ENCODE data around the gene ALOXE3.

The ALOXE3 gene

DNA sequence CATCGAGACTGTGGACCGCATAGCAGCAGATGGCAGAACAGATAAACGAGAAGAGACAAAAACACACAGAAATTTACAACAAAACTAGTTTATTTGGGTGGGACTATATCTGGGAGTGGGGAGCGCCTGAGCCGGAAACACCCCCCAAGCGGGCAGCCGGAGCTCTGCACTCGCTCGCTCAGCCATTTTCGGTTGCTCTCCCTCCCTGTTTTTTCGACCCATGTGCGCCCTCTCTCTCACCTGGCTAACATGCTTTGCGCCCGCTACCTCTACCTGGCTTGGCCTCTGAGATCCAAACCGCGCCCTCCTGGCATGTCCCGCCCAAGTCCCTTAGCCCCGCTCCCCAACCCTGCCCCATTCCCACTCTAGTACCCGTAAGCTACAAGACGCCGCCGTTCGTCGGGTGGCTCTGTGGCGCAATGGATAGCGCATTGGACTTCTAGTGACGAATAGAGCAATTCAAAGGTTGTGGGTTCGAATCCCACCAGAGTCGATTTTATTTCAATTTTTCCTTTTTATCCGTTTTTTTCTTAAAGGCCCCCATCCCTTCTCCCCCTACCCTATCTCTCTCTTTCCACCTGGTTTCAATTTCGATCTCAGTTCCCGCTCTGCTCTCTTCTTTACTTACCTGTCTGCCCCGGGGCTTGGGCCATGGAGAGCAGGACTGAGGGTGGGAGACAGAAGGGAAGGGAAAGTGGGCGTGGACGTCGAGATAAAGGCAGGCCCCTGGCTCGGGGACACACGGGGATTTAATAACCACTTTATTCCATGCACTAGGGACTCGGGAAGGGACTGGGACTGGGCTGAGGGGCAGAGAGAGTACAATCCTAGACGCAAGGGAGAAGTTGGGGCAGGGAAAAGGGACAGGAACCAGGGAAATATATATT is 2.4 kb upstream of the ALOXE3 start:
- in situ Hi-C loops (cut with MboI; ENCODE audit: low pct_unique_long_range_greater_than_20kb, low sequenced_read_pairs, unreplicated experiment), result no loop called here
- peak; percentile 76 for DNase-seq (ENCODE audit: low spot score)
- TF ChIP-seq, protein P1, sequence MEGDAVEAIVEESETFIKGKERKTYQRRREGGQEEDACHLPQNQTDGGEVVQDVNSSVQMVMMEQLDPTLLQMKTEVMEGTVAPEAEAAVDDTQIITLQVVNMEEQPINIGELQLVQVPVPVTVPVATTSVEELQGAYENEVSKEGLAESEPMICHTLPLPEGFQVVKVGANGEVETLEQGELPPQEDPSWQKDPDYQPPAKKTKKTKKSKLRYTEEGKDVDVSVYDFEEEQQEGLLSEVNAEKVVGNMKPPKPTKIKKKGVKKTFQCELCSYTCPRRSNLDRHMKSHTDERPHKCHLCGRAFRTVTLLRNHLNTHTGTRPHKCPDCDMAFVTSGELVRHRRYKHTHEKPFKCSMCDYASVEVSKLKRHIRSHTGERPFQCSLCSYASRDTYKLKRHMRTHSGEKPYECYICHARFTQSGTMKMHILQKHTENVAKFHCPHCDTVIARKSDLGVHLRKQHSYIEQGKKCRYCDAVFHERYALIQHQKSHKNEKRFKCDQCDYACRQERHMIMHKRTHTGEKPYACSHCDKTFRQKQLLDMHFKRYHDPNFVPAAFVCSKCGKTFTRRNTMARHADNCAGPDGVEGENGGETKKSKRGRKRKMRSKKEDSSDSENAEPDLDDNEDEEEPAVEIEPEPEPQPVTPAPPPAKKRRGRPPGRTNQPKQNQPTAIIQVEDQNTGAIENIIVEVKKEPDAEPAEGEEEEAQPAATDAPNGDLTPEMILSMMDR (IDR thresholded peaks at IDR 0.05; ENCODE audit: extremely low read depth, insufficient read depth, missing control alignments), result peak; percentile 12

DNA sequence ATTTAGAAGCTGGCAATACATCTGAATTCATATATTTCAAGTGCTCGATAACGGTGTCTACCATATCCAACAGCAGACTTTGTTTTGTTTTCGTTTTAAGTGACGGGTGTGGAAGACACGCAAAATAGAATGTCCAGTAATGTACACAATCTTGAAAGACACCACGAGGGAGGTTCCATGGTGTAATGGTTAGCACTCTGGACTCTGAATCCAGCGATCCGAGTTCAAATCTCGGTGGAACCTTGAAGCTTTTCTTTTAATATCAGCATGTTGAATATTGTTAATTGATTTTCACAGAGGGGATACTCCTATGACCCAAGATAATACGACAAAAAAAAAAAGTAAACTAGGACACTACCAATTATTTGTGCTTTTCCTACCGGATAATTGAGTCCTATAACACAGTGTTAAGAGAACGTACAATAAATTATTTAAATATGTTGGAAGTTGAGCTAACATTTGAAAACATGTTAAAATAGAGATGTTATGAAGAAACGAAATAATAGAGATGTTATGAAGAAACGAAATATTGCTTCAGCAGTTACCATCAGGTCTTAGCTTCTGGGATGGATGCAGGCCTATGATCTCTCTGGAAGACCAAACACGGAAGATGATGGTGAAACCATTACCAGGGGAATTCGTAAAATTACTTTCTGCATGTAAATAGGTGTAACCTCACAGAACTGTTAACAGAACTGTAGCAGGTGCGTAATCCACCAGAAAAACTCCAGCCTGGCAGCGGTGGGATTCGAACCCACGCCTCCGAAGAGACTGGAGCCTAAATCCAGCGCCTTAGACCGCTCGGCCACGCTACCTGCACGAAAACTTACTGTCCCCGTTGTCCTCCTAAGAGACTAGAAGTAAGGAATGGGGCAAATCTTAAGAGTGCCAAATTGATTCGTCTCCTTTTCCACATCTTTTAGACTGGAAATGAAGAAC is 1.5 kb upstream of the ALOXE3 start:
- in situ Hi-C loops (cut with MboI; ENCODE audit: low pct_unique_long_range_greater_than_20kb, low sequenced_read_pairs, unreplicated experiment), result no loop called here
- DNase-seq (ENCODE audit: low spot score), result peak; percentile 79
- TF ChIP-seq, protein P1 (IDR thresholded peaks at IDR 0.05; ENCODE audit: extremely low read depth, insufficient read depth, missing control alignments), result no peak

DNA sequence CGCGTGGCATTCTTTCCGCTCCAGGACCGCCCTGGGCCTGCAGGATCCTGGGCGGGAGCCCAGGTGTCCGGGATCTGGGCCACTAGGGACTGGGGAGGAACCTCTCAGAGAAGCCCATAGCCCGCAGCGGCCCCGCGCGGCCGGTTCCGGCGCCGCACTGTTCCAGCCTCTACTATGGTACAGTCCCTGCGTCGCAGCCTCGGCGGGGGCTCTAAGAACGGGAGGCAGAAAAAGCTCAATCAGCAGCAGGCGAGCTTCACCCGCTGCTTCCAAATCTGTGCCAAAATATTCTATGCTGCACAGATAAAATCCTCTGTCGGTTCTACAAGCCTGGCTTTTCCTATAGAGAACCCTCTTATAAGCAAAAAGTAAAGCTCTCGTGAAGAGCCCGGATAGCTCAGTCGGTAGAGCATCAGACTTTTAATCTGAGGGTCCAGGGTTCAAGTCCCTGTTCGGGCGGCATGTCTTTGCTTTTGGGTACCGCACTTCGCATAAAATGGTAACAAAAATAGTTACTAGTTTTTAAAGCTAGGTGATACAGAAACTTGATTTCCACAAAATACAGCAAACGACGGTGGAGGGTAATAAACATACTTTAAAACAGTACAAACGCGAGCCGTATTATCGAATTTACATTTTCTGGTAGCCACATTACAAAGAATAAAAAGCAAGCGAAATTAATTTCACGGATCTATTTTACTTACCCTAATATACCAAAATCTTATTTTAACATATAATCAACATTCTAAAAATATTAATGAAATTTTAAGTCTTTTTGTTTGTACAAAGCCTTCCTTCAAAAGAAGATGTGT is 661 bp upstream of the ALOXE3 start:
- peak; percentile 87 for DNase-seq (ENCODE audit: low spot score)
- in situ Hi-C loops (cut with MboI; ENCODE audit: low pct_unique_long_range_greater_than_20kb, low sequenced_read_pairs, unreplicated experiment), result no loop called here
- TF ChIP-seq, protein P1 (IDR thresholded peaks at IDR 0.05; ENCODE audit: extremely low read depth, insufficient read depth, missing control alignments), result peak; percentile 82

DNA sequence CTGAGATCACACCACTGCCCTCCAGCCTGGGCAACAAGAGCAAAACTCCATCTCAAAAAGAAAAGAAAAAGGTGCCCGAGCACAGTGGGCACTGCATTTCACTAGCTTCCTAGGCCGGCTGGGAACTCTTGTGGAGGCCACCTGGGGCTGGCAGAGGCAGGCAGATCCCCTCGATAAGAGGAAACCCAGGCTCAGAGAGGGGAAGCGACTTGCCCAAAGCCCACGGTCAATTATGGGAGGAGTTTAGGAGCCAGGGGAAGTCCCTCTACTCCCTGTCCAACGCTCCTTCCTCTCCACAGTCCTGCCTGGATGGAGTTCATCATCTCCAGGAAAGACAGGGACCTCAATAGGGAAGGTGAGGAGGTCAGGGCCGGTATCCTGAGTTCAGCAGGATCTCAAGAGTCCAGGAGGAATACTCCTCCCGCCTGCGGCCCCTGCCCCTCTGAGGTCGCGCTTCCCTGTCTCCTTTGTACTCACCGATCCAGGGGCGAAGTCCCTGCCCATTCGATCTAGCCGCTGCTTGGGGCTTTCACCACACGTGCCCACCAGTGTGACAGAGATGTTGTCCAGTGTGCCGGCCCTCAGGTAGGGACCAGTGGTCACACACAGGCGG is 841 bp downstream of the ALOXE3 start:
- TF ChIP-seq, protein P1 (IDR thresholded peaks at IDR 0.05; ENCODE audit: extremely low read depth, insufficient read depth, missing control alignments), result no peak
- no peak for DNase-seq (ENCODE audit: low spot score)
- in situ Hi-C loops (cut with MboI; ENCODE audit: low pct_unique_long_range_greater_than_20kb, low sequenced_read_pairs, unreplicated experiment), result no loop called here

DNA sequence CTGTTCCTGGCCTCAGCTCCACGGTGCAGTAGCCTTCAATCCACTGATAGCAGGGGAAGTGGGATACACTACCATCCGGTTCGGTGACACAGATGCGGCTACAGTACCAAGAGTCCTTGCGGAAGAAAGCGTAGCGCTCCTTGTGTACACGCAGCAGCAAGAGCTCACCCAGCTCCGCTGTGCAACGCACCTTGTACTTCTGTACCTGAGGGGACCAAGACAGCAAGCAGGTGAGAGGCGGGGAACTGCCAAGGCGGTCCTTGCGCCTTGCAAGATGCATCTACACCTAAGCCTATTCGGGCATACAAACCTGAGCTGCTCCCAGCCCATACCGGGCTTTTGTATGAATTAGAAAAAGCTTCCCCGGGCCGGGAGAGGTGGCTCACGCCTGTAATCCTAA is 1.5 kb downstream of the ALOXE3 start:
- in situ Hi-C loops (cut with MboI; ENCODE audit: low pct_unique_long_range_greater_than_20kb, low sequenced_read_pairs, unreplicated experiment), result no loop called here
- TF ChIP-seq, protein P1 (IDR thresholded peaks at IDR 0.05; ENCODE audit: extremely low read depth, insufficient read depth, missing control alignments), result no peak
- DNase-seq (ENCODE audit: low spot score), result no peak

All from GM13977 (cell line).